ENCODE data around the gene COG5.

The COG5 gene

DNA sequence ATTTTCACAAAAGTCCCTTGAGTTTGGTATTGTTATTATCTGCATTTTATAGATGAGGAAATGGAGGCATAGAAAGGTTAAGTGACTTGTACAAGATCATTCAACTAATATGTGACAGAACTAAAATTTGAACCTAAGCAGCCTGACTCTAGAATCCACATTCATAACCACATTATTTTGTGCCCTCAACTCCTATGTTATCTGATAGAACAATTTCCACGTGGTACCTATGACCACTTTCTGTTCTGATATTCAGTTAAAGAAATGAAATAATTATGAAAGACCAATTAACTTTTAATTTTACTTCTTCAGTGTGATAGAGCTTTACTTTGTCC, 33.8 kb upstream of the COG5 start:
- H2AFZ ChIP-seq (ENCODE audit: low read length): no peak overlapping the region
- H3K79me2 ChIP-seq (ENCODE audit: insufficient read depth, low read length): no peaks in the 10 kb centered on the region

DNA sequence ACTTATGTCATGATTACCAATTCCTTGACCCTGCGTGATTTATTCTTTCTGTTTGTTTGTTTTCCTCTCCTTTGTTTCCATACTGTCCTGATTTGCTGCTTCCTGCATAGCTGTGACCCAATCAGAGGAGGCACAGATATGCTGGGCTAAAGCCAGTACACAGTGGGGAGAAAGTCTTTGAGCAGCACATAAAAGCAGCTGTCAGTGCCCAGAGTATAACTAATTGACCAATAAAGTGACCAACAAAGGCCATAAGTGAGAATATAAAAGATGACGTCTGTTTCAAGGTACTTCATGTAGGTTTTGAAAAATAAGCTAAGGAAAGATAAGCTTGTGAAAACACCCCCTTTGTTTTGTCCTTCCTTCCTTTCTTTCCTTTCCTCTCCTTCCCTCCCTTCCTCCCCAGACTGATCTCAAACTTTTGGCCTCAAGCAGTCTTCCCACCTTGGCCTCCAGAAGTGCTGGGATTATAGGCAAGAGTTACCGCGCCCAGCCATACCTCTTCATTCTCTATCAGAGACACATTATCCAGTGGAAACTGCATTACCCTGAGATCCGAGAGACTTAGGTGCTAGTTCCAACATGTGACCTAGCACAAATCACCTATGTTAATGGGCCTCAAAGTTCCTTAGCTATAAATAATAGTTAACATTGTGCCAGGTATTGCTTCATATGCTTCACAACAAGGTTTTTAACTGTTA, 33.3 kb upstream of the COG5 start:
- Histone ChIP-seq H3K4me1 (ENCODE audit: insufficient read depth, low read length, poor library complexity, severe bottlenecking) (no peaks in the 10 kb centered on the region), H3F3A (ENCODE audit: low read depth) (no peaks in the 10 kb centered on the region), H3K36me3 (ENCODE audit: insufficient read depth, low read length) (peaks cover 26% of the 10 kb centered on the region), H4K20me1 (ENCODE audit: insufficient read depth, low read length, poor library complexity, severe bottlenecking) (no peaks in the 10 kb centered on the region), H2AFZ (ENCODE audit: low read length) (no peak overlapping the region), H3K4me2 (ENCODE audit: low read depth, low read length, poor library complexity, severe bottlenecking) (no peak overlapping the region), H3K4me3 (ENCODE audit: low read length, poor library complexity, severe bottlenecking) (no peak overlapping the region), H3K9me2 (replicated peaks; ENCODE audit: low read depth, low read length) (no peaks in the 10 kb centered on the region), H3K27me3 (ENCODE audit: insufficient read depth, low read length, poor library complexity, severe bottlenecking) (no peaks in the 10 kb centered on the region), H3K79me2 (ENCODE audit: insufficient read depth, low read length) (no peaks in the 10 kb centered on the region), H3K9me3 (ENCODE audit: insufficient read depth, low read depth, low read length) (no peaks in the 10 kb centered on the region), H3K9ac (ENCODE audit: low read depth, low read length, poor library complexity, severe bottlenecking) (no peak overlapping the region)
- no peak for TF ChIP-seq EZH2phosphoT487 (IDR thresholded peaks at IDR 0.05; ENCODE audit: borderline replicate concordance)
- TF ChIP-seq, protein P1, sequence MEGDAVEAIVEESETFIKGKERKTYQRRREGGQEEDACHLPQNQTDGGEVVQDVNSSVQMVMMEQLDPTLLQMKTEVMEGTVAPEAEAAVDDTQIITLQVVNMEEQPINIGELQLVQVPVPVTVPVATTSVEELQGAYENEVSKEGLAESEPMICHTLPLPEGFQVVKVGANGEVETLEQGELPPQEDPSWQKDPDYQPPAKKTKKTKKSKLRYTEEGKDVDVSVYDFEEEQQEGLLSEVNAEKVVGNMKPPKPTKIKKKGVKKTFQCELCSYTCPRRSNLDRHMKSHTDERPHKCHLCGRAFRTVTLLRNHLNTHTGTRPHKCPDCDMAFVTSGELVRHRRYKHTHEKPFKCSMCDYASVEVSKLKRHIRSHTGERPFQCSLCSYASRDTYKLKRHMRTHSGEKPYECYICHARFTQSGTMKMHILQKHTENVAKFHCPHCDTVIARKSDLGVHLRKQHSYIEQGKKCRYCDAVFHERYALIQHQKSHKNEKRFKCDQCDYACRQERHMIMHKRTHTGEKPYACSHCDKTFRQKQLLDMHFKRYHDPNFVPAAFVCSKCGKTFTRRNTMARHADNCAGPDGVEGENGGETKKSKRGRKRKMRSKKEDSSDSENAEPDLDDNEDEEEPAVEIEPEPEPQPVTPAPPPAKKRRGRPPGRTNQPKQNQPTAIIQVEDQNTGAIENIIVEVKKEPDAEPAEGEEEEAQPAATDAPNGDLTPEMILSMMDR (conservative IDR thresholded peaks at IDR 0.05; ENCODE audit: low read length): no peak

More for the DNA sequence above, 33.8 kb upstream of the COG5 start:
- no peaks in the 10 kb centered on the region for H3K27me3 ChIP-seq (ENCODE audit: insufficient read depth, low read length, poor library complexity, severe bottlenecking)
- H3K4me2 ChIP-seq (ENCODE audit: low read depth, low read length, poor library complexity, severe bottlenecking): no peak overlapping the region
- H3K36me3 ChIP-seq (ENCODE audit: insufficient read depth, low read length): peaks cover 26% of the 10 kb centered on the region
- H3K4me3 ChIP-seq (ENCODE audit: low read length, poor library complexity, severe bottlenecking): no peak overlapping the region
- H4K20me1 ChIP-seq (ENCODE audit: insufficient read depth, low read length, poor library complexity, severe bottlenecking): no peaks in the 10 kb centered on the region
- H3K9me3 ChIP-seq (ENCODE audit: insufficient read depth, low read depth, low read length): no peaks in the 10 kb centered on the region
- no peaks in the 10 kb centered on the region for H3K9me2 ChIP-seq (replicated peaks; ENCODE audit: low read depth, low read length)
- no peaks in the 10 kb centered on the region for H3F3A ChIP-seq (ENCODE audit: low read depth)
- TF ChIP-seq EZH2phosphoT487 (IDR thresholded peaks at IDR 0.05; ENCODE audit: borderline replicate concordance): no peak
- TF ChIP-seq, protein P1 (conservative IDR thresholded peaks at IDR 0.05; ENCODE audit: low read length): no peak
- no peak overlapping the region for H3K9ac ChIP-seq (ENCODE audit: low read depth, low read length, poor library complexity, severe bottlenecking)
- no peaks in the 10 kb centered on the region for H3K4me1 ChIP-seq (ENCODE audit: insufficient read depth, low read length, poor library complexity, severe bottlenecking)

DNA sequence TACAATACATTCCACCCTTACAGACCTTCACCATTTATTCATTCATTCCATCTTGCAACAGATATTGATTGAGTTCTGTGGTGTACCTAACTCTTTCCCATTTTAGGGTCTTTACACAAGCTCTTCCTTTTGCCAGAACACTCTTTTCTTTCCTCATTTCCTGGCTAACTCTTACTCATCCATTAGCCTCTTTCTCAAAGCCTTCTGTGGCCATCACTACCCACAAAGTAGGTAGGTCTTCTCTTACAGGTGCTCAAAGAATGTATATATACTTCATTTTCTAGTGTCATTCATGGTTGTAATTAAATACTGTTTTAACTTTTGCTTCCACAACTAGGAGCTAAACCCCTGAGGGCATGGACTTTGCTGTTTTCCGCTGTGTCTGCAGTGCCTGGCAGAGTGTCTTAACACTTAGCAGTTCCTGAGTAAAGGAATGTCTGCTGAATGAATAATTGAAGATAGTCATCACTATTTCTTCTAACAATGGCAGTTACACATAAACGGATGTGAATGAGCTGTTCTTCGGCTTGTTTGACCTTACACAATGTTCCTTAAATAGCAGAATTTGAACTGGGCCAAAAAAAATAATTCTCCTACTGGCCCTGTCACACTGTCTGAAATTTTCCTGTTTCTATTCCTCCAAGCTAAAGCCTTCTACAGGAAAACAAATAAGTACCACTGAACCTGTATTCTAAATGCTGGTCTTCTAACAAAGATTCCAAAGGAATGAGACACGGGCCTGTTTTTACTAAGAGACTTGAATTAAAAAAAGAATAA, 31.4 kb upstream of the COG5 start:
- Histone ChIP-seq H3K27me3 (ENCODE audit: insufficient read depth, low read length, poor library complexity, severe bottlenecking) (no peaks in the 10 kb centered on the region), H3K79me2 (ENCODE audit: insufficient read depth, low read length) (no peaks in the 10 kb centered on the region), H4K20me1 (ENCODE audit: insufficient read depth, low read length, poor library complexity, severe bottlenecking) (no peaks in the 10 kb centered on the region), H3K4me3 (ENCODE audit: low read length, poor library complexity, severe bottlenecking) (no peak overlapping the region), H3K36me3 (ENCODE audit: insufficient read depth, low read length) (peaks cover 13% of the 10 kb centered on the region; the same call in 1 of the 2 replicates), H2AFZ (ENCODE audit: low read length) (no peak overlapping the region), H3K9me2 (replicated peaks; ENCODE audit: low read depth, low read length) (no peaks in the 10 kb centered on the region), H3K9ac (ENCODE audit: low read depth, low read length, poor library complexity, severe bottlenecking) (no peak overlapping the region), H3F3A (ENCODE audit: low read depth) (no peaks in the 10 kb centered on the region), H3K4me2 (ENCODE audit: low read depth, low read length, poor library complexity, severe bottlenecking) (no peak overlapping the region), H3K9me3 (ENCODE audit: insufficient read depth, low read depth, low read length) (no peaks in the 10 kb centered on the region), H3K4me1 (ENCODE audit: insufficient read depth, low read length, poor library complexity, severe bottlenecking) (no peaks in the 10 kb centered on the region)
- no peak for TF ChIP-seq EZH2phosphoT487 (IDR thresholded peaks at IDR 0.05; ENCODE audit: borderline replicate concordance)
- TF ChIP-seq, protein P1 (conservative IDR thresholded peaks at IDR 0.05; ENCODE audit: low read length): no peak

All from Loucy (cell line).